ENCODE results near the gene FSTL1.

Gene FSTL1

DNA sequence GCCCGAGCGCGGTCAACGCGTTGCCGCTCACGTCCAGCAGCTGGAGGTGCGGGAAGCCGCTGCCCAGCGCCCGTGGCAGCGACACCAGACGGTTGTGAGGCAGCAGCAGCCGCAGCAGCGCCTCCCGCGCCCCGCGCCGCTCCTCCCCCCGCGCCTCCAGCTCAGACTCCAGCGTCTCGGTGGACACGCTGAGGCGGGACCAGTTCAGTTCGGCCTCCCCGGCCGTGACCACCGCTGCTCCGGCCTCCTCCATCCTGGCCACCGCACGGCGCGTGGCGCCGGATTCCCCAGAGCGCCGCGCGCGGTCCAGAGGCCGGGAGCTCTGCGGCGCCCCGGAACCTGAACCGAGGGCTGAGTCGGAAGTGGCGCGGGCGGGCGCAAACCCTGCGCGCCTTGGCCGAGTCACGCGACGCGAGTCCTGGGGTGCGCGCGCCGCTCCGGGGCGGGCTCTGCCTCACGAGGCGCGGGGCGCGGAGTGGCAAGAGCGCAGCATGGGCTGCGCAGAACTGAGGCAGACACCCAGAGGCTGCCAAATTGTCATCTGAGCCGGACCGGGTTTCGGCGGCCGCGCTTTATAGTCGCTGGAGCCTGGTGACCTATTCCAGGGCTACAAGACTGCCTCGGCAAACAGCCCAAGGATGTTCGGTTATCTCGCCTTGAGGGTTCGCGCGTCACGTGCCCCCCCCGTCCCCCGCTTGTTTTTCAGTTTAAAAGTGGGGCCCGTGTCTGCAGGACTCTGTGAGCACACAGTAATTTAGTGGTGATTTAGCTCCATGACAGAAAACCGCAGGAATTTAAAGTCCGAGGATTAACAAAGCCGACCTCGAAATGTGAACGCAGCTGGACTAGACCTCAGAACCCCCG is 101.6 kb downstream of the FSTL1 start, which contains the start of gene LRRC58:
Gene LRRC58 (minus strand): TSS at position 364 of the 864 bp plus-strand sequence. CDS start 111 bp downstream, at position 253.
- in situ Hi-C loops (cut with HindIII; ENCODE audit: low pct_unique_long_range_greater_than_20kb, low sequenced_read_pairs) = no loop called here
- peak; percentile 79 to 97 for DNase-seq (ENCODE audit: low read depth in 1 of 2, low spot score in 1 of 2)
- TF ChIP-seq JUND (IDR thresholded peaks at IDR 0.05; ENCODE audit: low read depth) = no peak

DNA sequence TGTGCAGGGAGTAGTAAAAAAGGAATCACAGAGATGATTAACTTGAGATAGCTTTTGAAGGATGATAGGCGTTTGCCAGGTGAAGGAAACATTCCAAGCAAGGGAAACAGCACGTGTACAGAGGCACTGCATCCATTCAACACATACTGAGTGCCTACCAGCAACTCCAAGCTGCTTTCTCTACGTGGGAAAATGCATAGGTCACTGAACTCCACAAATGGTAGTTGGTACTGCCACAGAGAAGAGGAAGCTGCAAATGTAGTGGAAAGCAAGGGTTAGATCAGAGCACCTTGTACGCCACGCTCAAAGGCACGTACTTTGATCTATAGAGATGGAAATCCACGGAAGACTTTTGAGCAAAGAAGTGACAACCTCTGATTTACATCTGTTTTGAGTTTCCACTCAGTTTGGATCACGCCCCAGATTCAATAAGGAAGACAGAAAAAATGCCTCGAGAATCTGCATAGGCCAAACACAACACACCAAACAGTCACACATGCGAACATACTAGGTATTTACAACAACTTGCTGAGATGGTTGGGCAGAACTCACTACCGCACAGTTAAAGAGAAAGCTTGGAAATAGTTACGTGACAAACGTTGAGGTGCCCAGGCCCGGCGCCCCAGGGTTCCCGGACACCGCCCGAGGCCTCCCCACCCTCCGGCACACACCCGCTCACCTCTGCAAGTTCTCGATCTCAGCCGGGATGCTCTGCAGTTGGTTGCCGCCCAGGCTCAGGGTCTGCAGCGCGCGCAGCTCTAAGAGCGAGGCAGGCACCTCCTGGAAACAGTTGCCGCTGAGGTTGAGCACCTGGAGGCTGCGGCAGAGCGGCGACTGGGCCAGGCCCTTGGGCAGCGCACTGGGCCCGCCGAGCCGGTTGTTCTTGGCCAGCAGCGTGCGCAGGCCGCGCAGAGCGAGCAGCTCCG is 102.5 kb downstream of the FSTL1 start:
- no peak for TF ChIP-seq JUND (IDR thresholded peaks at IDR 0.05; ENCODE audit: low read depth)
- in situ Hi-C loops (cut with HindIII; ENCODE audit: low pct_unique_long_range_greater_than_20kb, low sequenced_read_pairs) = no loop called here
- peak; percentile 10 to 15 for DNase-seq (ENCODE audit: low read depth in 1 of 2, low spot score in 1 of 2)

DNA sequence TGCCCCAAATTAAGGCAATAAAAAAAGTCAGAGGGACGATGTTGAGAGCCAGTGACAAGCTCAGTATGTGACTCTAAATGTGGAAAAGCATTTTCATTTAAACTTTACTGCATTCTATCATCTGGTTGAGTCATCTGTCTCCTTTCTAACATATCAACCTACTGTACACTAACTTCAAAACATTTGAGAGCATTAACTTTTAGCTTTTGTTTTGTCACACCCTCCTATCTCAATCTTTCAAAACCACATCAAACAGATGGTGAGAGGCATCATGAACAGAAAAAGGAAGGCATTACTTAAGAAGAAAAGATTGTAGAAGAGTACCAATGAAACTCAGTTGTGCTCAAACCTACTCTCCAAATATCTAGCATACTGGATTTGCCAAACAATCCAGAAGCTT is 106.4 kb downstream of the FSTL1 start:
- TF ChIP-seq JUND (IDR thresholded peaks at IDR 0.05; ENCODE audit: low read depth) = no peak
- DNase-seq (ENCODE audit: low read depth in 1 of 2, low spot score in 1 of 2) = no peak
- in situ Hi-C loops (cut with HindIII; ENCODE audit: low pct_unique_long_range_greater_than_20kb, low sequenced_read_pairs) = no loop called here

Measured in T47D (cell line).